Activated CD8-positive, alpha-beta memory T cell treated with anti-CD3 and anti-CD28 coated beads, Interleukin-2, amount 10 ng/mL, durations not matched to agents 7 days and 5 days (primary cell): ENCODE data around the gene TNKS2. TPM values are rescaled to one million over a fixed set of nuclear protein-coding genes. Genes with fewer than 3 reads are reported as not detected.
"Not testable (repeated sequence)": the region's sequence is repeated elsewhere in the genome, so short reads cannot be mapped to it uniquely, and the experiment has no call there.

Experiments used
- ATAC-seq: fragments of 150-1000 bp; cut with Tn5 transposase; one replicate; pipeline ENCODE4 v1.10.0; 2021; ENCODE audit warnings: moderate library complexity
- CTCF ChIA-PET: fragments of 350-600 bp; sonication (Branson Sonifier 250); formaldehyde crosslinking; loops from one replicate; lab custom pipeline; 2021; ENCODE audit warnings: antibody characterized with exemption; lab: Charles Lee
- DNase-seq: peaks from one replicate; pipeline ENCODE4 v3.0.0-alpha.2; 2020
- H3K27ac Mint-ChIP-seq: one replicate; pipeline ENCODE4 v1.8.0; 2021; ENCODE audit warnings: mild to moderate bottlenecking, mixed read lengths
- H3K27me3 Mint-ChIP-seq: one replicate; pipeline ENCODE4 v1.8.0; 2021; ENCODE audit warnings: mixed read lengths
- H3K36me3 Mint-ChIP-seq: one replicate; pipeline ENCODE4 v1.8.0; 2021; ENCODE audit warnings: mild to moderate bottlenecking, mixed read lengths
- H3K4me1 Mint-ChIP-seq: one replicate; pipeline ENCODE4 v1.8.0; 2021; ENCODE audit warnings: mixed read lengths
- H3K4me3 Mint-ChIP-seq: one replicate; pipeline ENCODE4 v1.8.0; 2021; ENCODE audit warnings: mild to moderate bottlenecking, moderate library complexity, mixed read lengths
- H3K9me3 Mint-ChIP-seq: one replicate; pipeline ENCODE4 v1.8.0; 2022; ENCODE audit warnings: low read depth, mixed read lengths
- total RNA-seq, 2 experiments: library from RNA; stranded (reverse); gene quantifications; one replicate each; pipeline ENCODE4 v1.2.3, GENCODE V29; 2021

The TNKS2 gene
- total RNA-seq, result 10 to 100 TPM; 26.6 to 27.1 TPM

GRCh38 chr10:91797874-91798648 lies at the start of gene TNKS2:
Gene TNKS2, plus strand, starts transcription at chr10:91798426. Its CDS starts 265 bp downstream, at chr10:91798691.
- ATAC-seq, result peak; percentile 82
- Mint-ChIP-seq H3K27me3 (peaks cover 4% of the 10 kb centered on the region), H3K27ac (peak within 1 kb of the TSS; percentile 100), H3K4me1 (peaks cover 47% of the 10 kb centered on the region), H3K36me3 (peaks cover 33% of the 10 kb centered on the region), H3K9me3 (no peaks in the 10 kb centered on the region), H3K4me3 (peak within 1 kb of the TSS; percentile 92)
- CTCF ChIA-PET, result interaction anchor here (0.6 to 2.4 kb wide), 5 partner anchors 15 to 918 kb away, joined by 3 to 9 read pairs (median 4); partner anchors contain the start of gene FGFBP3
- peak; percentile 93 for DNase-seq

GRCh38 chr10:91749592-91749991 lies 48.6 kb upstream of the TNKS2 start:
- H3K9me3 Mint-ChIP-seq, H3K4me3 Mint-ChIP-seq, H3K4me1 Mint-ChIP-seq, H3K27ac Mint-ChIP-seq, DNase-seq, ATAC-seq, CTCF ChIA-PET, H3K36me3 Mint-ChIP-seq: not testable (repeated sequence)
- peaks cover 22% of the 10 kb centered on the region for H3K27me3 Mint-ChIP-seq

- no peak for ATAC-seq
- Mint-ChIP-seq H3K9me3 (no peaks in the 10 kb centered on the region), H3K4me1 (peaks cover 2% of the 10 kb centered on the region), H3K36me3 (no peaks in the 10 kb centered on the region), H3K27me3 (peaks cover 38% of the 10 kb centered on the region), H3K4me3 (no peak overlapping the region), H3K27ac (no peak overlapping the region)
- CTCF ChIA-PET, result no interaction called here
- DNase-seq, result no peak
Measured at GRCh38 chr10:91756286-91756685, 41.9 kb upstream of the TNKS2 start.

GRCh38 chr10:91758303-91759146 lies 39.7 kb upstream of the TNKS2 start:
- DNase-seq, result no peak
- H3K4me1 Mint-ChIP-seq, result peaks cover 2% of the 10 kb centered on the region
- no peak overlapping the region for H3K4me3 Mint-ChIP-seq
- CTCF ChIA-PET, result interaction anchor here (0.6 to 3.1 kb wide), 12 partner anchors 35 to 675 kb away, joined by 3 to 34 read pairs (median 4); partner anchors contain the start of gene FGFBP3
- H3K27me3 Mint-ChIP-seq, result peaks cover 56% of the 10 kb centered on the region
- no peak overlapping the region for H3K27ac Mint-ChIP-seq
- no peaks in the 10 kb centered on the region for H3K9me3 Mint-ChIP-seq
- H3K36me3 Mint-ChIP-seq, result peaks cover 1% of the 10 kb centered on the region
- ATAC-seq, result peak; percentile 49

- no peak overlapping the region for H3K27ac Mint-ChIP-seq
- CTCF ChIA-PET, result interaction anchor here (1.2 to 3.1 kb wide), 8 partner anchors 34 to 674 kb away, joined by 3 to 34 read pairs (median 6); partner anchors contain the start of gene FGFBP3
- H3K4me1 Mint-ChIP-seq, result peaks cover 2% of the 10 kb centered on the region
- peaks cover 1% of the 10 kb centered on the region for H3K36me3 Mint-ChIP-seq
- peak; percentile 36 for ATAC-seq
- H3K4me3 Mint-ChIP-seq, result no peak overlapping the region
- H3K9me3 Mint-ChIP-seq, result no peaks in the 10 kb centered on the region
- no peak for DNase-seq
- H3K27me3 Mint-ChIP-seq, result peaks cover 55% of the 10 kb centered on the region
Measured at GRCh38 chr10:91759581-91759986, 38.6 kb upstream of the TNKS2 start.

GRCh38 chr10:91761721-91762120 lies 36.5 kb upstream of the TNKS2 start:
- CTCF ChIA-PET, result no interaction called here
- Mint-ChIP-seq H3K36me3 (peaks cover 1% of the 10 kb centered on the region), H3K27me3 (peaks cover 54% of the 10 kb centered on the region), H3K4me3 (no peak overlapping the region), H3K27ac (no peak overlapping the region), H3K9me3 (no peaks in the 10 kb centered on the region), H3K4me1 (peaks cover 2% of the 10 kb centered on the region)
- DNase-seq, result no peak
- ATAC-seq, result no peak

GRCh38 chr10:91762878-91763277 lies 35.3 kb upstream of the TNKS2 start:
- Mint-ChIP-seq H3K9me3 (no peaks in the 10 kb centered on the region), H3K4me1 (peaks cover 2% of the 10 kb centered on the region), H3K4me3 (no peak overlapping the region), H3K36me3 (peaks cover 1% of the 10 kb centered on the region), H3K27ac (no peak overlapping the region), H3K27me3 (peaks cover 45% of the 10 kb centered on the region)
- ATAC-seq, result no peak
- no peak for DNase-seq
- CTCF ChIA-PET, result interaction anchor here (1.4 kb wide), 1 partner anchor 150 kb away, joined by 5 read pairs; no protein-coding TSS in a partner anchor

GRCh38 chr10:91766676-91767075 lies 31.6 kb upstream of the TNKS2 start:
- Mint-ChIP-seq H3K4me3 (no peak overlapping the region), H3K4me1 (no peaks in the 10 kb centered on the region), H3K9me3 (no peaks in the 10 kb centered on the region), H3K36me3 (peaks cover 1% of the 10 kb centered on the region), H3K27me3 (peaks cover 25% of the 10 kb centered on the region), H3K27ac (no peak overlapping the region)
- no peak for ATAC-seq
- no peak for DNase-seq
- CTCF ChIA-PET, result interaction anchor here (1.4 kb wide), 1 partner anchor 146 kb away, joined by 3 read pairs; no protein-coding TSS in a partner anchor

GRCh38 chr10:91768123-91768522 lies 30.1 kb upstream of the TNKS2 start:
- Mint-ChIP-seq H3K4me3 (no peak overlapping the region), H3K4me1 (no peaks in the 10 kb centered on the region), H3K27me3 (peaks cover 11% of the 10 kb centered on the region), H3K36me3 (peaks cover 1% of the 10 kb centered on the region), H3K9me3 (no peaks in the 10 kb centered on the region), H3K27ac (no peak overlapping the region)
- DNase-seq (no peak), ATAC-seq (no peak)
- CTCF ChIA-PET, result interaction anchor here (0.6 kb wide), 1 partner anchor 203 kb away, joined by 3 read pairs; no protein-coding TSS in a partner anchor

- CTCF ChIA-PET, result no interaction called here
- DNase-seq (no peak), ATAC-seq (no peak)
- Mint-ChIP-seq H3K36me3 (no peaks in the 10 kb centered on the region), H3K9me3 (no peaks in the 10 kb centered on the region), H3K27me3 (peaks cover 17% of the 10 kb centered on the region), H3K4me1 (no peaks in the 10 kb centered on the region), H3K4me3 (no peak overlapping the region), H3K27ac (no peak overlapping the region)
Measured at GRCh38 chr10:91771907-91772306, 26.3 kb upstream of the TNKS2 start.

GRCh38 chr10:91772461-91772860 lies 25.8 kb upstream of the TNKS2 start:
- ATAC-seq (no peak), DNase-seq (no peak)
- CTCF ChIA-PET, result no interaction called here
- Mint-ChIP-seq H3K27ac (no peak overlapping the region), H3K4me1 (no peaks in the 10 kb centered on the region), H3K36me3 (no peaks in the 10 kb centered on the region), H3K27me3 (peaks cover 17% of the 10 kb centered on the region), H3K9me3 (no peaks in the 10 kb centered on the region), H3K4me3 (no peak overlapping the region)

GRCh38 chr10:91772869-91773268 lies 25.4 kb upstream of the TNKS2 start:
- DNase-seq (no peak), ATAC-seq (no peak)
- CTCF ChIA-PET, result no interaction called here
- H3K27ac Mint-ChIP-seq, result no peak overlapping the region
- no peak overlapping the region for H3K4me3 Mint-ChIP-seq
- H3K36me3 Mint-ChIP-seq, result no peaks in the 10 kb centered on the region
- no peaks in the 10 kb centered on the region for H3K9me3 Mint-ChIP-seq
- H3K4me1 Mint-ChIP-seq, result no peaks in the 10 kb centered on the region
- peaks cover 17% of the 10 kb centered on the region for H3K27me3 Mint-ChIP-seq

GRCh38 chr10:91774571-91774970 lies 23.7 kb upstream of the TNKS2 start:
- Mint-ChIP-seq H3K4me1 (no peaks in the 10 kb centered on the region), H3K36me3 (no peaks in the 10 kb centered on the region), H3K4me3 (no peak overlapping the region), H3K27ac (no peak overlapping the region), H3K27me3 (peaks cover 20% of the 10 kb centered on the region), H3K9me3 (no peaks in the 10 kb centered on the region)
- ATAC-seq, result no peak
- CTCF ChIA-PET, result interaction anchor here (1.2 kb wide), 1 partner anchor 25 kb away, joined by 3 read pairs; no protein-coding TSS in a partner anchor
- DNase-seq, result no peak
